Neuronal stem cell (in vitro differentiated cells): ENCODE data around the gene MDN1.

Source experiments
- DNase-seq: peaks from one replicate; pipeline ENCODE4 v3.0.0-alpha.2; 2013; ENCODE audit warnings: low spot score
- H2AFZ ChIP-seq: one replicate; pipeline ENCODE4 v1.6.1; 2013; ENCODE audit warnings: mild to moderate bottlenecking, low read length, inconsistent platforms
- H2AK5ac ChIP-seq: 2 replicates; pipeline ENCODE4 v1.6.1; 2013; ENCODE audit warnings: low read depth, mild to moderate bottlenecking, inconsistent platforms, low read length, moderate library complexity, mixed read lengths
- H2BK120ac ChIP-seq: 2 replicates; pipeline ENCODE4 v1.6.1; 2013; ENCODE audit warnings: low read depth, mild to moderate bottlenecking, inconsistent platforms, low read length, moderate library complexity, mixed read lengths
- H2BK12ac ChIP-seq: one replicate; pipeline ENCODE4 v1.6.1; 2013; ENCODE audit warnings: low read length, inconsistent platforms
- H2BK15ac ChIP-seq: 2 replicates; pipeline ENCODE4 v1.6.1; 2013; ENCODE audit warnings: mild to moderate bottlenecking, low read length, inconsistent platforms, mixed read lengths
- H2BK5ac ChIP-seq: one replicate; pipeline ENCODE4 v1.6.1; 2013; ENCODE audit warnings: inconsistent platforms, mild to moderate bottlenecking, low read length, moderate library complexity
- H3K14ac ChIP-seq: one replicate; pipeline ENCODE4 v1.6.1; 2013; ENCODE audit warnings: low read length, inconsistent platforms
- H3K18ac ChIP-seq: 2 replicates; pipeline ENCODE4 v1.6.1; 2013; ENCODE audit warnings: low read length, inconsistent platforms
- H3K23ac ChIP-seq: 2 replicates; pipeline ENCODE4 v1.6.1; 2013; ENCODE audit warnings: low read depth, mild to moderate bottlenecking, mixed read lengths, low read length, inconsistent platforms; ENCODE audit not compliant: poor library complexity
- H3K27ac ChIP-seq: replicated peaks from 3 replicates; pipeline ENCODE4 v1.5.1; 2013; ENCODE audit warnings: low read length, inconsistent platforms
- H3K27me3 ChIP-seq, 3 experiments: 2 replicates each; pipeline ENCODE4 v1.6.1; 2013; ENCODE audit warnings: low read length in 3 of 3, mild to moderate bottlenecking in 2 of 3, inconsistent platforms in 1 of 3, low read depth in 1 of 3, mixed read lengths in 1 of 3, moderate library complexity in 1 of 3; ENCODE audit not compliant: control insufficient read depth in 3 of 3, insufficient read depth in 3 of 3
- H3K36me3 ChIP-seq, 2 donors: replicated peaks in 1 of 2; 2 replicates each; pipeline ENCODE4 v1.6.1; 2013; ENCODE audit warnings: low read length in 2 of 2; ENCODE audit not compliant: control insufficient read depth in 2 of 2, insufficient read depth in 2 of 2
- H3K4ac ChIP-seq: 2 replicates; pipeline ENCODE4 v1.6.1; 2013; ENCODE audit warnings: inconsistent platforms, mild to moderate bottlenecking, low read length, moderate library complexity
- H3K4me1 ChIP-seq, 2 donors: 1 replicate in 1 of 2; 2 replicates in 1 of 2; pipeline ENCODE4 v1.6.1; 2013; ENCODE audit warnings: low read length in 2 of 2, low read depth in 1 of 2; ENCODE audit not compliant: control insufficient read depth in 2 of 2, insufficient read depth in 1 of 2
- H3K4me2 ChIP-seq: one replicate; pipeline ENCODE4 v1.6.1; 2013; ENCODE audit warnings: mild to moderate bottlenecking, low read length, inconsistent platforms; ENCODE audit not compliant: insufficient read depth, poor library complexity, severe bottlenecking
- H3K4me3 ChIP-seq, 2 donors: 2 replicates each; pipeline ENCODE4 v1.5.1; 2013; ENCODE audit warnings: low read length in 2 of 2, mild to moderate bottlenecking in 2 of 2, inconsistent platforms in 1 of 2, moderate library complexity in 1 of 2
- H3K79me1 ChIP-seq: one replicate; pipeline ENCODE4 v1.6.1; 2013; ENCODE audit warnings: low read depth, mild to moderate bottlenecking, inconsistent platforms, low read length, moderate library complexity
- H3K9ac ChIP-seq: one replicate; pipeline ENCODE4 v1.6.1; 2013; ENCODE audit warnings: mild to moderate bottlenecking, low read depth, low read length, inconsistent platforms; ENCODE audit not compliant: poor library complexity
- H3K9me3 ChIP-seq, 2 donors: replicated peaks in 1 of 2; 2 replicates each; pipeline versions ENCODE3 to v1.6.1; 2013; ENCODE audit warnings: low read length in 2 of 2, mild to moderate bottlenecking in 2 of 2, inconsistent platforms in 1 of 2, low read depth in 1 of 2, mixed read lengths in 1 of 2, moderate library complexity in 1 of 2; ENCODE audit not compliant: control insufficient read depth in 2 of 2, insufficient read depth in 1 of 2
- H4K8ac ChIP-seq: one replicate; pipeline ENCODE4 v1.6.1; 2013; ENCODE audit warnings: low read depth, mild to moderate bottlenecking, inconsistent platforms, low read length, moderate library complexity
- H4K91ac ChIP-seq: one replicate; pipeline ENCODE4 v1.6.1; 2013; ENCODE audit warnings: low read length, low read depth, mild to moderate bottlenecking, inconsistent platforms; ENCODE audit not compliant: poor library complexity
- WGBS, 2 donors: extraction: QIAGEN DNeasy Blood & Tissue Kit; methylation state at CpG; one replicate each; pipeline ENCODE4 v1.1.7; 2013; ENCODE audit warnings: missing lambda C conversion rate in 2 of 2, mixed read lengths in 1 of 2; ENCODE audit not compliant: insufficient read length in 2 of 2, insufficient replicate concordance in 1 of 2; ENCODE audit errors: extremely low coverage in 2 of 2; 5-methylcytosine and 5-hydroxymethylcytosine counted together

MDN1 gene

GRCh38 chr6:89777455-89777854 is 42.1 kb downstream of the MDN1 start:
- Histone ChIP-seq H2BK120ac (no peak overlapping the region), H3K9me3 (peaks cover 0 to 4% of the 10 kb centered on the region in 2 donors), H3K27me3 (no peaks in the 10 kb centered on the region), H3K79me1 (no peaks in the 10 kb centered on the region), H4K91ac (no peak overlapping the region), H2BK15ac (no peak overlapping the region), H3K36me3 (peaks cover 13 to 76% of the 10 kb centered on the region in 2 donors), H2BK5ac (no peak overlapping the region), H3K27ac (no peak overlapping the region), H3K4me1 (no peaks in the 10 kb centered on the region), H2AK5ac (no peak overlapping the region), H3K4me2 (no peak overlapping the region), H2BK12ac (no peak overlapping the region), H3K4ac (no peak overlapping the region), H3K9ac (no peak overlapping the region), H3K4me3 (no peak overlapping the region), H3K14ac (no peak overlapping the region), H3K18ac (no peak overlapping the region), H4K8ac (no peak overlapping the region), H2AFZ (no peak overlapping the region), H3K23ac (no peak overlapping the region)
- no CpG with 5 or more reads among the region's 2 CpGs for WGBS, 2 donors
- no peak for DNase-seq

GRCh38 chr6:89776583-89777233 is 42.9 kb downstream of the MDN1 start:
- H3K4me3 ChIP-seq: no peak overlapping the region

DNA sequence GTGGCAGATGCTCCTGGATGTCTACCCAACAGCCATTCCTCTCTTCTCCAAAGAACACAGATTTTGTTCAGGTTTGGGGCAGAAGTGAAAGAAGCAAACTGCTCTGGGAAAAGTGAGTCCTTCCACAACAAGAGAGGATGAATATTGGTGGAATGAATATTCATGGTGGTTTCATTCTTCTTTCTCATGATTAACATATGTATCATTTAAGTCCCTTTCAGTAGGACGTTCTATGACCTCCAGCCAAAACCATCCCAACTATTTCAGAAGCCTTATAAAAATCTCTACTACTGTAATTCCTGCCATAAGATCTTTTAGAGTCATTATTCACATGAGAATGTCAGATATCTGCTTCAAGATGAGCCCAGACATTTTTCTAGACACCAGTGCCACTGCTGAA is 44.4 kb downstream of the MDN1 start:
- H3K36me3 ChIP-seq: peaks cover 13 to 77% of the 10 kb centered on the region in 2 donors
- no peak overlapping the region for H2AK5ac ChIP-seq
- H2BK5ac ChIP-seq: no peak overlapping the region
- no peak overlapping the region for H4K91ac ChIP-seq
- H3K79me1 ChIP-seq: no peaks in the 10 kb centered on the region
- H2BK12ac ChIP-seq: no peak overlapping the region
- no peak overlapping the region for H2AFZ ChIP-seq
- H3K4me2 ChIP-seq: no peak overlapping the region
- no peak overlapping the region for H3K23ac ChIP-seq
- H3K4ac ChIP-seq: no peak overlapping the region
- no peak for DNase-seq
- no peak overlapping the region for H3K27ac ChIP-seq
- H3K27me3 ChIP-seq: no peaks in the 10 kb centered on the region
- no peak overlapping the region for H3K18ac ChIP-seq
- no peak overlapping the region for H2BK15ac ChIP-seq
- H2BK120ac ChIP-seq: no peak overlapping the region
- no peaks in the 10 kb centered on the region for H3K4me1 ChIP-seq
- no CpG with 5 or more reads among the region's 1 CpG for WGBS, 2 donors
- H3K14ac ChIP-seq: no peak overlapping the region
- peaks cover 0 to 4% of the 10 kb centered on the region in 2 donors for H3K9me3 ChIP-seq
- no peak overlapping the region for H3K9ac ChIP-seq
- H3K4me3 ChIP-seq: no peak overlapping the region
- no peak overlapping the region for H4K8ac ChIP-seq

More at GRCh38 chr6:89776583-89777233, 42.9 kb downstream of the MDN1 start:
- no peak overlapping the region for H3K4me2 ChIP-seq
- no peak overlapping the region for H2BK120ac ChIP-seq
- H3K27ac ChIP-seq: no peak overlapping the region
- DNase-seq: no peak
- H3K18ac ChIP-seq: no peak overlapping the region
- H3K27me3 ChIP-seq: no peaks in the 10 kb centered on the region
- peaks cover 15 to 76% of the 10 kb centered on the region in 2 donors for H3K36me3 ChIP-seq
- H2BK5ac ChIP-seq: no peak overlapping the region
- no peak overlapping the region for H2AK5ac ChIP-seq
- H2AFZ ChIP-seq: no peak overlapping the region
- no CpG with 5 or more reads among the region's 1 CpG for WGBS, 2 donors
- no peaks in the 10 kb centered on the region for H3K4me1 ChIP-seq
- H2BK15ac ChIP-seq: no peak overlapping the region
- no peaks in the 10 kb centered on the region for H3K79me1 ChIP-seq
- no peak overlapping the region for H2BK12ac ChIP-seq
- no peak overlapping the region for H3K23ac ChIP-seq
- no peak overlapping the region for H3K4ac ChIP-seq
- H3K9ac ChIP-seq: no peak overlapping the region
- no peak overlapping the region for H3K14ac ChIP-seq
- no peak overlapping the region for H4K91ac ChIP-seq
- no peak overlapping the region for H4K8ac ChIP-seq
- H3K9me3 ChIP-seq: peaks cover 0 to 4% of the 10 kb centered on the region in 2 donors

DNA sequence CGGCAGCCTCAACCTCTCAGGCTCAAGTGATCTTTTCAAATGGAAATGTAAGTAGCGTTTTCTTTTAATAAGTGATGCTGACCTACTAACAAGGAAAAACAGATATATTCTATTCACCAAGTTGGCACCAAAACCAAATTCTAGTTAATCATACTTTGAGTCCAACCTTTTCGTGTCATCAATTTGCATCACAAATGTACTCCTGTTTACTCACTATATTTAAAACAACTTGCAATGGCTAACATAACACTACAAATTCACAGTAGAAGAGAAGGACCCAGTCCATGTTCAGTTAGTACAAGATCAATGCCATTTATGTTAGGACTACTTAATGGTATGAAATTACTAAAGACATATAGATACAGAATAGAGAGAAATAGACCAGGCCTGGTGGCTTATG is 50.0 kb downstream of the MDN1 start:
- no peaks in the 10 kb centered on the region for H3K4me1 ChIP-seq
- H4K91ac ChIP-seq: no peak overlapping the region
- H3K23ac ChIP-seq: no peak overlapping the region
- H3K4ac ChIP-seq: no peak overlapping the region
- no CpG with 5 or more reads among the region's 3 CpGs for WGBS, 2 donors
- H3K18ac ChIP-seq: no peak overlapping the region
- no peak overlapping the region for H3K27ac ChIP-seq
- no peaks in the 10 kb centered on the region for H3K9me3 ChIP-seq
- no peak for DNase-seq
- H2BK12ac ChIP-seq: no peak overlapping the region
- H2BK5ac ChIP-seq: no peak overlapping the region
- H3K14ac ChIP-seq: no peak overlapping the region
- H3K4me3 ChIP-seq: no peak overlapping the region
- no peaks in the 10 kb centered on the region for H3K27me3 ChIP-seq
- no peak overlapping the region for H2AFZ ChIP-seq
- no peak overlapping the region for H4K8ac ChIP-seq
- peaks cover 19 to 84% of the 10 kb centered on the region in 2 donors for H3K36me3 ChIP-seq
- H3K9ac ChIP-seq: no peak overlapping the region
- H2BK15ac ChIP-seq: no peak overlapping the region
- H3K4me2 ChIP-seq: no peak overlapping the region
- H2BK120ac ChIP-seq: no peak overlapping the region
- H3K79me1 ChIP-seq: no peaks in the 10 kb centered on the region
- H2AK5ac ChIP-seq: no peak overlapping the region
